Vagina (tissue), 2 donors: Measurements from ENCODE around the gene UNC93B1.

ENCODE experiments used
- POLR2A ChIP-seq, 2 donors: fragments of 450-650 bp; IDR thresholded peaks; one replicate each; pipeline ENCODE4 v1.6.1; 2017; ENCODE audit warnings: antibody characterized with exemption in 2 of 2, mild to moderate bottlenecking in 2 of 2, moderate library complexity in 2 of 2
- POLR2AphosphoS5 ChIP-seq, 2 donors: sonication (generic); formaldehyde crosslinking; IDR thresholded peaks; one replicate each; pipeline ENCODE4 v1.9.0; 2017; ENCODE audit warnings: antibody characterized with exemption in 2 of 2, mild to moderate bottlenecking in 2 of 2, low read depth in 1 of 2; ENCODE audit not compliant: insufficient read depth in 1 of 2
- TF ChIP-seq, protein P1 (sequence below), 3 experiments: fragments of 450-650 bp in 2 of 3; fragments of 200-600 bp in 1 of 3; sonication (generic) in 1 of 3; IDR thresholded peaks; one replicate each; pipeline ENCODE4 v1.5.1; 2017 to 2019; ENCODE audit warnings: antibody characterized with exemption in 3 of 3, mild to moderate bottlenecking in 2 of 3, moderate library complexity in 2 of 3

- TF ChIP-seq, protein P1, sequence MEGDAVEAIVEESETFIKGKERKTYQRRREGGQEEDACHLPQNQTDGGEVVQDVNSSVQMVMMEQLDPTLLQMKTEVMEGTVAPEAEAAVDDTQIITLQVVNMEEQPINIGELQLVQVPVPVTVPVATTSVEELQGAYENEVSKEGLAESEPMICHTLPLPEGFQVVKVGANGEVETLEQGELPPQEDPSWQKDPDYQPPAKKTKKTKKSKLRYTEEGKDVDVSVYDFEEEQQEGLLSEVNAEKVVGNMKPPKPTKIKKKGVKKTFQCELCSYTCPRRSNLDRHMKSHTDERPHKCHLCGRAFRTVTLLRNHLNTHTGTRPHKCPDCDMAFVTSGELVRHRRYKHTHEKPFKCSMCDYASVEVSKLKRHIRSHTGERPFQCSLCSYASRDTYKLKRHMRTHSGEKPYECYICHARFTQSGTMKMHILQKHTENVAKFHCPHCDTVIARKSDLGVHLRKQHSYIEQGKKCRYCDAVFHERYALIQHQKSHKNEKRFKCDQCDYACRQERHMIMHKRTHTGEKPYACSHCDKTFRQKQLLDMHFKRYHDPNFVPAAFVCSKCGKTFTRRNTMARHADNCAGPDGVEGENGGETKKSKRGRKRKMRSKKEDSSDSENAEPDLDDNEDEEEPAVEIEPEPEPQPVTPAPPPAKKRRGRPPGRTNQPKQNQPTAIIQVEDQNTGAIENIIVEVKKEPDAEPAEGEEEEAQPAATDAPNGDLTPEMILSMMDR (IDR thresholded peaks at IDR 0.05) = no peak
- TF ChIP-seq POLR2A (IDR thresholded peaks at IDR 0.05) = no peak
- no peak for TF ChIP-seq POLR2AphosphoS5 (IDR thresholded peaks at IDR 0.05; ENCODE audit: insufficient read depth in 1 of 2, low read depth in 1 of 2)
Measured at GRCh38 chr11:68007498-68008380, 3.8 kb upstream of the UNC93B1 start.
